Activated CD4-positive, CD25-positive, alpha-beta regulatory T cell treated with anti-CD3 and anti-CD28 coated beads, Interleukin-2, amount 50 U/mL, for 72 hours (primary cell): ENCODE measurements around the gene GJC3.
"Not testable (repeated sequence)": the region's sequence is repeated elsewhere in the genome, so short reads cannot be mapped to it uniquely, and the experiment has no call there.

Source experiments
- DNase-seq: peaks from one replicate; pipeline ENCODE4 v3.0.0; 2021

GJC3 gene, protein sequence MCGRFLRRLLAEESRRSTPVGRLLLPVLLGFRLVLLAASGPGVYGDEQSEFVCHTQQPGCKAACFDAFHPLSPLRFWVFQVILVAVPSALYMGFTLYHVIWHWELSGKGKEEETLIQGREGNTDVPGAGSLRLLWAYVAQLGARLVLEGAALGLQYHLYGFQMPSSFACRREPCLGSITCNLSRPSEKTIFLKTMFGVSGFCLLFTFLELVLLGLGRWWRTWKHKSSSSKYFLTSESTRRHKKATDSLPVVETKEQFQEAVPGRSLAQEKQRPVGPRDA

DNA sequence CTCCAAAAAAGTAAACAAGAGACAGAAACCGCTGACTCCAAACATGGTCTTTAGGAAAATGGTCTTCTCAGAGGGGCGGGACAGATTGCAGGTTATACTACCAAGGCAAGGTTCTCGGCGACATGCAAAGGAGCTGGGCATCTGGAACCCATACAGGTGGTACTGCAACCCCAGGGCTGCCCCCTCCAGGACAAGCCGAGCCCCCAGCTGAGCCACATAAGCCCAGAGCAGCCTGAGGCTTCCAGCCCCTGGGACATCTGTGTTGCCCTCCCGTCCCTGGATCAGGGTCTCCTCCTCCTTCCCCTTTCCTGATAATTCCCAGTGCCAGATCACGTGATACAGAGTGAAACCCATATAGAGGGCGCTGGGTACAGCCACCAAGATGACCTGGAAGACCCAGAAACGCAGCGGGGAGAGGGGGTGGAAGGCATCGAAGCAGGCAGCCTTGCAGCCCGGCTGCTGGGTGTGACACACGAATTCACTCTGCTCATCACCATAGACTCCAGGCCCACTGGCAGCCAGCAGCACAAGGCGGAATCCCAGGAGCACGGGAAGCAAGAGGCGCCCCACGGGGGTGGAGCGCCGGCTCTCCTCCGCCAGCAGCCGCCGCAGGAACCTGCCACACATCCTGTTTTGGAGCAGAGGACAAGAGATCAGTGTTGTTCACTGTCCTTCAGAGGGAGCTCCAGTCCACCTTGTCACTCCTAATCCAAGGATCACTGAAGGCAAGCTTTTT is at the start of gene GJC3:
Gene GJC3, minus strand, starts transcription at position 627 of the 736 bp plus-strand sequence. Its CDS starts 0 bp downstream, at position 627.
- peak; percentile 54 for DNase-seq

DNA sequence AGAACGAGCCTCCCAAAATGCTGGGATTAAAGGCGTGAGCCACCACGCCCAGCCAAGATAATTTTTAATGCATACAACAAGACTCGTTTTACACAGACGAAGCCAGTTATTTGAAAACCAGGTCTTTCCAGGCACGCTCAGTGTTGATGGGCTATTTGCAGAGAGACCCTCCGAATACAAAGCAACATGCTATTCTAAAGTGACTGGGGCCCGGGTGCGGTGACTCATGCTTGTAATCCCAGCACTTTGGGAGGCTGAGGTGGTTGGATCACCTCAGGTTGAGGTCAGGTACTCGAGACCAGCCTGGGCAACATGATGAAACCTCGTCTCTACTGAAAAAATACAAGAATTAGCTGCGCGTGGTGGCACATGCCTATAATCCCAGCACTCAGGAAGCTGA is 47.2 kb upstream of the GJC3 start:
- no peak for DNase-seq

DNA sequence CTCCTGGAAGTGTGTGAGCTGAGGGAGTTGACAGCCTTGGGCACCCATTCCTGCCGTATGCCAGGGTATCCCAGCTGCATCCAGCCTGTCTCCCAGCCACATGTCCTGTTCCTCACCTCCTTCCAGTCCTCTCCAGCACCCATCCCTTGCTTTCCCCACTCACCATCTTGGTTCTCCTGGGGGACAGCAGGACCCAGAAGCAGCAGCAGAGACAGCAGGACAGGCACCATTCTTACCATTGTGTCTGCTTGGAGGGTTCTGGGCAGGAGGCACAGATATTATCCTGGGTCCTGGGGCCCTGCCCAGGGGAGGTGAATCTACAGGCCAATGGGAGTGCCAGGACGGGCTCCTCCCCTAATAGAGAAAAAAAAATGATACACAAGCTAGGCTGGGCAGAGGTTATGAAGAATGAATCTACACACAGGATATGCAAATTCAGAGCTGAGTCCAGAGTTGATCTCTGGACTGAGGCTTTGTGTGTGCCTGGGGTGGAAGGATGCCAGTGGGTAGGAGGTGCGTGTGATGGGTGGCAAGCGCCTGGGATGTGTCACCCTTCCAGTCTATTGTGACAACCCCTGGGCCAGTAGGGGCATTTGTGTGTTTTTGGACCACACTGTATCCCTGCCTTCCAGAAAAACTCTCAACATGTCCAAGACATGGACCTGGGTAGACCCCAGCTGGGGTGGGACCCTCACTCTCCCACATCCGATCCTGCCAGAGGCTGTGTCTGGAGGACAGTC is 46.5 kb upstream of the GJC3 start, which contains the start of gene AZGP1:
Gene AZGP1, minus strand, starts transcription at position 250 of the 740 bp plus-strand sequence. Its CDS starts 11 bp downstream, at position 239.
- DNase-seq = no peak

DNA sequence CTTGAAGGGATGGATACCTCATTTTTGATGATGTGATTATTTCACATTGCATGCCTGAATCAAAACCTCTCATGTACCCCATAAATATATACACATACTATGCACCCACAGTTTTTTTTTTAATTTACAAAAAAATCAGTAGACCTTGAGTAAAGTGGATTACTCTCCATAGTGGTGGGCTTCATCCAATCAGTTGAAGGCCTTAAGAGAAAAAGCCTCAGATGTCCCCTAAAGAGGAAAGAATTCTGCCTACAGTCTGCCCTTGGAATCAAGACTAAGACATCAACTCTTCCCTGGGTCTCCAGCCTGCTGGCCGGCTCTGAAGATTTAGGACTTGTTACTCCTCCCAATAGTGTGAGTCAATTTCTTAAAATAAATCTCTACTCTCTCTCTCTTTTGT is 45.3 kb upstream of the GJC3 start:
- no peak for DNase-seq

DNA sequence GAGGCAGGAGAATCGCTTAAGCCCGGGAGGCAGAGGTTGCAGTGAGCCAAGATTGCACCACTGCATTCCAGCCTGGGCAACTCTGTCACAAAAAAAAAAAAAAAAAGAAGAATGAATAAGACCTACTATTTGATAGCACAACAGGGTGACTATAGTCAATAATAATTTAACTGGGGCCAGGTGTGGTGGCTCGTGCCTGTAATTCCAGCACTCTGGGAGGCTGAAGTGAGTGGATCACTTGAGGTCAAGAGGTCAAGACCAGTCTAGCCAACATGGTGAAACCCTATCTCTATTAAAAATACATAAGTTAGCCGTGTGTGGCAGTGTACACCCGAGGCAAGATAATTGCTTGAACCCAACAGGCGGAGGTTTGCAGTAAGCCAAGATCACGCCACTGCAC is 44.4 kb upstream of the GJC3 start:
- DNase-seq = not testable (repeated sequence)

DNA sequence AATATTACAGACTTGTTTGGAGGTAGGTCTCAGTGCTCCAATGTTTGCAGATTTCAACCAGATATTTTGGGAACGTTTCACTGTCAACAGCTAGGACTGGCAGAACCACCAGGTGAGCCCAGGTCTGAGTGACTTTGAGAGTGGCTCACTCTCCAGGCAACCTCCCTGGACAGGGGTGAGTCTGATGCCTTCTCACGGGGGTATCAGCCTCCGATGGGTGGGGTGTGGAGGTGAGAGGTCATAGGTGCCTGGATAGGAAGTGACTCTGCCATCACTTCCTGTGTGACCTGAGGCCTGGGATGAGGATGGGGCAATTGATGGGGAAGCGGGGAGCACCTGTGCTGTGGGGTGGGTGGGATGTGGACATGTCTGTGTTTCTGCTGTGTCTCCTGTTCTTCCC is 41.8 kb upstream of the GJC3 start:
- no peak for DNase-seq

DNA sequence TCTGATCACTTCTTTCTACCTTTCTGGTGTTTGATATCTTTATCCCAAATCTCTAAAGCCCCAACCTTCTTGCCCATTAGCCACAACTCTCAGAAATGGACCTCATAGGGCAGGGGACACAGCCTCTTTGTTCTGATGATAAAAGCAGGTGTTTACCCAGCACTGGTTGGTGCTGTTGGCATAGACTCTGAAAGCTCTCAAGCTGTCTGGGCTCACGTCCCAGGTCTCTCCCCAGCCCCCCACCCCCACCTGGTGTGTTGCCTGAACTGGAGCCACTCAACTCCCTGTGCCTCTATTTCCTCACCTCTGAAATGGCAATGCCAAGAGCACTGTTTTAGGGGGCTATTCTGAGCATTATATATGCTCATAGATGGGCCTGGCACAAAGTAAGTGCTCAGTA is 40.4 kb upstream of the GJC3 start:
- DNase-seq = not testable (repeated sequence)

DNA sequence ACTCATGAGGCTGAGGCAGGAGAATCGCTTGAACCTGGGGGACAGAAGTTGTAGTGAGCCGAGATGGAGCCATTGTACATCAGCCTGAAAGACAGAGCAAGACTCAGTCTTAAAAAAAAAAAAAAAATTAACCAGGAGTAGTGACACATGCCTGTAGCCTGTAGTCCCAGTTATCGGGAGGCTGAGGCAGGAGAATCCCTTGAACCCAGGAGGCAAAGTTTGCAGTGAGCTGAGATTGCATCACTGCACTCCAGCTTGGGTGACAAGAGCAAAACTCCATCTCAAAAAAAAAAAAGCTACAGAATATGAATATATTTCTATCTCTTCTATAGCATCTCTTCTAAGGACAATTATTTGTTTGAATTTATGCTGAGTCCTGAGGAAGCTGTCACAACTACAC is 39.9 kb upstream of the GJC3 start:
- no peak for DNase-seq

DNA sequence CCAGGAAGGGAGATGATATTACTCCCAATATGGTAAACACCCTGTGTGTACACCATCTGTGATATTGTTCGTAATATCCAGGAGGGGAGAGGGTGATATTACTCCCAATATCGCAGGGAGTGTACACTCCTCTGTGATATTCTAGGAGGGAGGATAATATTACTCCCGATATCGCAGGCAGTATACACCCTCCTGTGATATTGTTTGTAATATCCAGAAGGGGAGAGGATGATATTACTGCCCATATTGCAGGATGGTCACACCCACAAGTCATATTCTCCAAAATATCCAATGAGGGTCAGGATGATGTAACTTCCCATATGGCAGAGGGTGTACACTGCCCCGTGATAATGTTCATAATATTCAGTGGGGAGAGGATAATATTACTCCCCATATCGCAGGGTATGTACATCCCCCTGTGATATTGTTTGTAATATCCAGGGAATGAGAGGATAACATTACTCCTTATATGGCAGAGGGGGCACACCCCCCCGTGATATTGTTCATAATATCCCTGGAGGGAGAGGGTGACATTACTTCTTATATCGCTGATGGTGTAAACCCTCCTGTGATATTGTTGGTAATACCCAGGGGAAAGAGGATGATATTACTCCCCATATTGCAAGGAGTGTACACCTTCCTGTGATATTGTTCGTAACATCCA is 29.3 kb upstream of the GJC3 start:
- DNase-seq = no peak

DNA sequence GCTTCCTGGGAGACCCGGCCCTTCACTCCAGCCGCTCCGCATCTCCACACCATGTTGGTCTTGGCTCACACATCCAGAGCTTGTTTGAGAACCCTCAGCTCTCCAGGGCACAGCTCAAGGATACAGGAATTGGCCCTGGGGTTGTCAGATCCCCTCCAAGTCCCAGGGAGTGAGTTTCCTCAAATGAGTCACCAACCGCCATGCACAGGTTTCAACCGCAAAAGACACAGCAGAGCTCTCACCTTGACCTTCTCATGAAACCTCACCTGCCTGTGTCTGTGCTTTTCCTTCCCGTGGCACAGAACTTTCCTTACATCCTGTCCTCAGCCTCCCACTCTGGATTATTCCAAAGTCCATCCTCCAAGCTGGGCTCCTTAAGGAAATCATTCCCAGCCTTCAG is 25.8 kb upstream of the GJC3 start:
- no peak for DNase-seq

DNA sequence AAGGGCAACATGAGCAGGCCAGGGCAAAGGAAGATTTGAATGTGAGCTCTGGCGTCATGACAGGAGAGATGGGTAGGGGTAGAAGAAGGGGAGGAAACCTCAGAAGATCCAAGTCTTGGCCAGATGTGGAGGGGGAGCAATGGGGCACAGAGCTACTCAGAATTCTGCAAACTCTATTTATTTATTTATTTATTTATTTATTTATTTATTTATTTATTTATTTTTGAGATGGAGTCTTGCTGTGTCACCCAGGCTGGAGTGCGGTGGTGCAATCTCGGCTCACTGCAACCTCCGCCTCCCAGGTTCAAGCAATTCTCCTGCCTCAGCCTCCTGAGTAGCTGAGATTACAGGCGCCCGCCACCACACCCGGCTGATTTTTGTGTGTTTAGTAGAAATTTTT is 25.2 kb upstream of the GJC3 start:
- DNase-seq = not testable (repeated sequence)

DNA sequence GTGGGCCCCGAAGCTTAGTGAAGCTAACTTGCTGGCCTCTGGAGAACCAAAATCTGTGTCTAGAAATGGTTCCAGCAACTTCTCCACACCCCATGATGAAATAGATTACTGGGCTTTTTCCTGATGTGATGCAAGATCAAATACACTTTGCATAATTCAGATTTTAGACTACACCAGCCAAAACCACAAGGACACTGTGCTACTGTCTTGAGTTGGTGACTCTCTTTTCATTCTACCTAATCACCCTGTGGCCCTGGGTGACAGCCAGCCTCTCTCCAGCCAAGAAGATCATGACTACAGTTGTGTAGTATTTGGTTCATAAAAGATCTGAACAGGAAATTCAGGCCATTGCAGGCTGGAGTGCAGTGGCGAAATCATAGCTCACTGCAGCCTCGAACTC is 24.2 kb upstream of the GJC3 start:
- DNase-seq = no peak

DNA sequence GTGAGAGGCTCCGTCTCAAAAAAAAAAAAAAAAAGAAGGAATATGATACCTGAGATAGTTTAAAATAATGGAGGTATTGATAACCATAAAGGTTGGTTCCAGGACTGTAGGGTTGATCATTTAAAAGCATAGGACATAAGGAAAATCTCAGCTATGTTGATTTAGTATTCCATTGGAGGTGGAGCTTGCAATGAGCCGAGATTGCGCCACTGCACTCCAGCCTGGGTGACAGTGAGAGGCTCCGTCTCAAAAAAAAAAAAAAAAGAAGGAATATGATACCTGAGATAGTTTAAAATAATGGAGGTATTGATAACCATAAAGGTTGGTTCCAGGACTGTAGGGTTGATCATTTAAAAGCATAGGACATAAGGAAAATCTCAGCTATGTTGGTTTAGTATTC is 23.2 kb upstream of the GJC3 start:
- not testable (repeated sequence) for DNase-seq

DNA sequence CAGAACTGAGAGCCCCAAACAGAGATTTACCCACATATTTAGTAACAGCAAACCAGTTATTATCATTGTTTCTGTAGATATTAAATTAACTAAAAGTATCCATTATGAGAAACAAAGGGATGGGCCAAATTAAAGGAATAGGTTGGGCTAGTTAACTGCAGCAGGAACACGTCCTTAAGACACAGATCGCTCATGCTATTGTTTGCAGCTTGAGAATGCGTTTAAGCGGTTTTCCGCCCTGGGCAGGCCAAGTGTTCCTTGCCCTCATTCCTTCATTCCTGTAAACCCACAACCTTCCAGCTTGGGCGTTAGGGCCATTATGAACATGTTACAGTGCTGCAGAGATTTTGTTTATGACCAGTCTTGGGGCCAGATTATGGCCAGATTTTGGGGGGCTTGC is 21.4 kb upstream of the GJC3 start:
- not testable (repeated sequence) for DNase-seq

DNA sequence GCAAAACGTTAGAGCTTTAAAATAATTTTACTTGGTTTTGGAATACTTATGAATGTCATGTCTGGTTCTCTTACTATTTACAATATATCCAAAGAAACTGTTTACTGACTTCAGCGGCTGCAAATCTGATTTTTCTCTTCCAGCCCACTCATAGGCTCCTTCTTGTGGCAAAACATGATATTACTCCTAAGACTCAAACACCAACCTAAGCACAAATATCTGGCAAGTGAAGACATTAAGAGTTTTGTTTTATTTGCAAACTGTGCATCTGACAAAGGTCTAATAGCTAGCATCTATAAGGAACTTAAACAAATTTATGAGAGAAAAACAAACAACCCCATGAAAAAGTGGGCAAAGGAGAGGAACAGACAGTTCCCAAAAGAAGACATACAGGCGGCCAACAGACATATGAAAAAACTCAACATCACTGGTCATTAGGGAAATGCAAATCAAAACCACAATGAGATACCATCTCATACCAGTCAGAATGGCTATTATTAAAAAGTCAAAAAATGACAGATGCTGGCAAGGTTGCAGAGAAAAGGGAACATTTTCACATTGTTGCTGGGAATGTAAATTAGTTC is 20.3 kb upstream of the GJC3 start:
- no peak for DNase-seq

DNA sequence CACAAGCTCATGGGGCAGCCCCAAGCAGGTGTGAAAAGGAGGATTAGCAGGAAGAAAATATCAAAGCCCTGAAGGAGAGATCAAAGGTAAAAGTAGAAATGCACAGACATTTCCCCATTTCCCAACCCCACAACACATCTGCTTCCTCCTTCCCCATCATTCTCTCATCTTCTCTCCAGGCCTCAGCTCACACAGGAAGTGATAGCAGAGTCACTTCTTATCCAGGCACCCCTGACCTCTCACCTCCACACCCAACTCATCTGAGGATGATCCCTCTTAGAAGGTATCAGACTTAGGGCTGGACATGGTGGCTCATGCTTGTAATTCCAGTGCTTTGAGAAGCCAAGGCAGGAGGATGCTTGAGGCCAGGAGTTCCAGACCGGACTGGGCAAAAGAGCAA is 18.2 kb upstream of the GJC3 start:
- no peak for DNase-seq

DNA sequence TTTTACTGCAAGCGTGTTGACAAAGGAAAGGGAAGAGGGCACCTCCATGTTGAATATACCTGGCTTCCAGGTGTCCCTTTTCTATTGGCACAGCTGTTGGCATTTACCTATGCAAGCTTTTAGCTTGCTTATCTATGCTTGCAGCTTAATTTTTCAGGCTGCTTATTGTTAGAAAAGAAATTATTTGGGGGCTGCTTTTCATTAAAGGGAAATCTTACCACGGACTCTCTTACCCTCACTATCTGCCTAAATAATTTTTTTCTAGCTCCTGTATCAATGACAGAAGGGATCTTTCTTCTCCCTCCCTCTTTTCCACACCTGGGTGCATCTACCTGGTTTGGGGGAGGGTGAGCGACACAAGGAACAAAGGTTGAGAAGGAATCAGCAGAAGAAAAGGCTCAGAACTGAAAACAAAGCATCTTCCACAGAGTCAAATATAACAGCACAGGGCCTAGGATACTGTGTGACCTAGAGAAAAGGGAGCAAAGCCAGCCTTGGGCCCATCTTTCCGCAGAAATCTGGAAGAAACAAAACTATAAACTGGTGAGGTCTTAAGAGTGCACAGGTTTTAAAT is 15.2 kb upstream of the GJC3 start:
- no peak for DNase-seq

DNA sequence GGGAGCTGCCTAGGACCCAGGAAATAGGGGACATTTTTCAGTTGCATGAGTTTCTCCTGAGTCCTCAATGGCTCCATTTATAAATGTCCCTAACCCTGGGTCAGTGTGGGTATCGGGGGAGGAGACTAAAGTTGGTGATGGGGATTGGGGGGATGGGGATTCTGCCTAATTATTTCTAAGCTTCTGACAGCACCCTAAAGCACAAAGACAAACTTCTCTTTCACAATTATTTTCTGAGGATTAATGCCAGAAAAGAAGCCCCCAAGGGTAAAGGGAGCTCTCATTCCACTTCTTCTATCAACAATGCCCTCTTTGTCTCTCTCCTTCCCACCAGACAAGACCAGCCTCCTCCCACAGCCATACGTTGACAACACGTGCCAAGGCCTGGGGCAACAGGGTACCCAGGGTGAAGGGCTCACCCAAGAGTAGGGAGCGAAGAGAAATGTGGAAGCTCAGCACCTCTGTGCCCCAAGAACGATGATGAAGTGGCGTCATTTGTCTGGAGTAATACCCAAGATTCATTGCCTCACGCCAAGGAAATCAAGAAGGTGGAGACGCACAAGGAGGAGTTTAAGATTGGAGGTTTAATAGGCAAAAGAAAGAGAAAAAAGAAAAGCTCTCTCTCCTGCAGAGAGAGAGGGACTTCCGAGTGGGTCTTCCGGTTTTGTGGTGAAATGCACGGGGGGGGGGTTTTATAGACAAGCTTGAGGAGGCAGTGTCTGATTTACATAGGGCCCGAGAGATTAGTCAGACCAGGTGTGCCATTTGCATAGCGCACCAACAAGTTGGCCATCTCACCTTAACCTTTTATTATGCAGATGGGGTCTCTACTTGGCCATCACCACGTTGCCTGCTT is 14.4 kb upstream of the GJC3 start:
- DNase-seq = no peak

DNA sequence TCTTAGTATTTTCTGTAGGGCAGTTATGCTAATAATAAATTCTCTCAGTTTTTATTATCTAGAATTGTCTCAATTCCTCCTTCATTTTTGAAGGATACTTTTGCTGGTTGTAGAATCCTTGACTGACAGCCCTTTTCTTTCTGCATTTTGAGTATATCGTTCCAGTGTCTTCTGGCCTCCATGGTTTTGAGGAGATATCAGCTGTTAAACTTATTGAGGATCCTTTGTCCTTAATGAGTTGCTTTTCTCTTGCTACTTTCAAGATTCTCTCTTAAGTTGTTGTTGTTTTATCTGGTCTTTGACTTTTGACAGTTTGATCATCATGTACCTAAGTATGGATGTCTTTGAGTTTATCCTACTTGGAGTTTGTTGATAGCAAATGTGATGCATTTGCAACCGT is 8.9 kb upstream of the GJC3 start:
- no peak for DNase-seq

DNA sequence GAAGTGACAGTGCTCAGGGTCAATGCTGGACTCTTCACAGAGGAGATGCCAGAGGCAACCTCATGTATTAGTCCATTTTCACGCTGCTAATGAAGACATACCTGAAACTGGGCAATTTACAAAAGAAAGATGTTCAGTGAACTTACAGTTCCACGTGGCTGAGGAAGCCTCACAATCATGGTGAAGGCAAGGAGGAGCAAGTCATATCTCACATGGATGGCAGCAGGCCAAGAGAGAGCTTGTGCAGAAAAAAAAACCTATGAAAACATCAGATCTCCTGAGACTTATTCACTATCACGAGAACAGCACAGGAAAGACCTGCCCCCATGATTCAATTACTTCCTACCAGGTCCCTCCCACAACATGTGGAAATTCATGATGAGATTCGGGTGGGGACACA is 5.6 kb upstream of the GJC3 start:
- DNase-seq = not testable (repeated sequence)

DNA sequence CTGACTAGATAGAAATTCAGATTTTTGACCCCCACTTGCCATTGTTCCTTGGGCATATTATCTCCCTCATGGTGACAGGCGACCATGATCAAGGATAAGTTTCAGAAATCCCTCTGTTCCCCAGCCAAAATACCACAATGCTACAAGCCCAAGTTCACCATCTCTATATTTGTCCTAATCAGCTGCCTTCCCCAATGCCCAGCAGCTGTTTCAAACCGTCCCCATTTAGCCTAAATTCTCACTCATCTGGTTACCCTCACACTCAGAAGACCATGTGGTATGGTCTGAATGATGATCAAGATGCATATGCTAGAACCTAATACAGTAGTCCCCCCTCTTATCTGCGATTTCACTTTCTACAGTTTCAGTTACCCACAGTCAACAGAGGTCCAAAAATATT is 956 bp upstream of the GJC3 start:
- DNase-seq = no peak

DNA sequence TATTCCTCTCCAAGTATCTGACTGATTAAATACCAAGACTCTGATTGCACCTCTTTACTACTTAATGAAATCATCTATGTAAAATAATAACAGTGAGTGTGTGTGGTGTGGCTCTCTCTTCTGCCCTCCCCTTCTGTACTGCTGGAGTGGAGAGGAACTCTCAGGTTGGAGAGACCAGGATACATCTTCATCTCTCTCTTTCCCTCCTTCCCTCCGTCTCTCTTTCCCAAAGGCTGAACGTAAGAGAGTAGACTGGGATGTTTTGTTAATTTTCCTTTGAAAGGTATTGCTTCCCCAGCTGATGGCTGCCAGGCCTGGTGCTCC is 272 bp upstream of the GJC3 start:
- no peak for DNase-seq
